KBM-7 (cell line): ENCODE results near the gene ABCF3.
A peak's percentile ranks its signal among the peaks of the same experiment; 100 is the strongest.

Source experiments
- DNase-seq: peaks from one replicate; pipeline ENCODE4 v3.0.0-alpha.2; 2015
- in situ Hi-C: fragments of 300-500 bp; cut with MboI; formaldehyde crosslinking; loops from 2 replicates; pipeline ENCODE4 v1.14.3; 2020; ENCODE audit warnings: low sequenced_read_pairs, low pct_unique_long_range_greater_than_20kb, mixed read lengths

Gene ABCF3

GRCh38 chr3:184227481-184227935 is 41.5 kb downstream of the ABCF3 start:
- in situ Hi-C loops = no loop called here
- DNase-seq = peak; percentile 54

- in situ Hi-C loops = no loop called here
- no peak for DNase-seq
Observed at GRCh38 chr3:184228376-184229137, 42.6 kb downstream of the ABCF3 start.

DNA sequence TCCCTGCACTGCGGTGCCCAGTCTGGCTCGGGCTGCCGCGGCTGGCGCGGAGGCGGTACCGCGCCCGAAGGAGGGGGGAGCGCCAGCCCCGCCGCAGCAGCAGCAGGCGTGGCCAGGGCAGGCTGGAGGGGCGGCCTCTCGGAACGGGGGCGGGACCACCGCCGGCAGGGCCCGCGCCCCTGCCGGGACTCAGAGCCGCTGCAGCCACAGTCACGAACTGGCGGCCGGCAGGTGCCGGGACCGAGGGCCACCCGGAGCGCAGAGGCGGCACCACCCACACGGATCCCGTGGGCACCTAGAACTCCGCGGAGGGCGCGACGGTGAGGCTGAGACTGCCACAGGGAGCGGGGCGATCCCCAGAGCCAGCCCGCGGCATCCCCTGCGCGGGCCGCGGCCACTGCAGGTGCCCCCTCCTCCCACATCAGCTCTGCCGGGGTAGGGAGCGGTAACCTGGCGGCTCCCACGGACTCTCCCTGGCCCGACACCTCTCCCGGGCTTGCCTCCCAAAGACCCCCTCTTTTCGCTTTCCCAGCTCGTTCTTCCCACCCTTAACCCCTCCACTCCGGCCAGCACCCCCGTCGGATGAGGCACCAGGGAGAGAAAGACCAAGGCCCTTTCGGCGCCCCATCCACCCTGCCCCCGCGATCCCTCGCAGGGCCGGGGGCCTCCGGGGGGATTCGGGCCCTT is 43.5 kb downstream of the ABCF3 start, which contains the start of gene VWA5B2:
Gene VWA5B2 (plus strand): TSS at position 192 of the 687 bp plus-strand sequence. CDS start 944 bp downstream, outside the sequence.
- in situ Hi-C loops = no loop called here
- peak; percentile 76 for DNase-seq

DNA sequence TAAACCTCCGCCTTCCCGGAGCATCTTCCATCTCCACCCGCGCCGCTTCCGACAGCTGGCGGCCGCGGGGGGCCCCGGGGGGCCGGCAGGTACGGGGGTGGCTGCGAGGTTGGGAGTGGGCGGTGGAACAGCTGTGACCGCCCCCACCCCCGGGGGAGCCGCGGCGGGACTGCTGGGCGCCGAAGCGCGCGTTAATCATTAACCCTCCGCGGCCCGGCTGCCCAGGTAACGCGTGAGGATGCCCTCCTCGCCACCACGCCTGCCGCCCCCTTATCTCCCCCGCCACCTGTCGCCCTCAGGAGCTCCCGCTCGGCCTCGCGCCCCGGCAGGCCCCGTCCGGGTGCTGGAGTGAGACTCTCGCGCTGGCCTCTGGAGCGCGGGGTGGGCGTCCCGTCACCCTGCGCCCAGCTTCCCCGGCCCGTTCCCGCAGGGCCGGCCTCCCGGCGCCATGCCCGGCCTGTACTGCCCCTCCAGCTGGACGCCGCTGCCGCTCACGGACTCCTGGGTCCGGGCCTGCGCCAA is 44.1 kb downstream of the ABCF3 start:
- DNase-seq = no peak
- in situ Hi-C loops = no loop called here

DNA sequence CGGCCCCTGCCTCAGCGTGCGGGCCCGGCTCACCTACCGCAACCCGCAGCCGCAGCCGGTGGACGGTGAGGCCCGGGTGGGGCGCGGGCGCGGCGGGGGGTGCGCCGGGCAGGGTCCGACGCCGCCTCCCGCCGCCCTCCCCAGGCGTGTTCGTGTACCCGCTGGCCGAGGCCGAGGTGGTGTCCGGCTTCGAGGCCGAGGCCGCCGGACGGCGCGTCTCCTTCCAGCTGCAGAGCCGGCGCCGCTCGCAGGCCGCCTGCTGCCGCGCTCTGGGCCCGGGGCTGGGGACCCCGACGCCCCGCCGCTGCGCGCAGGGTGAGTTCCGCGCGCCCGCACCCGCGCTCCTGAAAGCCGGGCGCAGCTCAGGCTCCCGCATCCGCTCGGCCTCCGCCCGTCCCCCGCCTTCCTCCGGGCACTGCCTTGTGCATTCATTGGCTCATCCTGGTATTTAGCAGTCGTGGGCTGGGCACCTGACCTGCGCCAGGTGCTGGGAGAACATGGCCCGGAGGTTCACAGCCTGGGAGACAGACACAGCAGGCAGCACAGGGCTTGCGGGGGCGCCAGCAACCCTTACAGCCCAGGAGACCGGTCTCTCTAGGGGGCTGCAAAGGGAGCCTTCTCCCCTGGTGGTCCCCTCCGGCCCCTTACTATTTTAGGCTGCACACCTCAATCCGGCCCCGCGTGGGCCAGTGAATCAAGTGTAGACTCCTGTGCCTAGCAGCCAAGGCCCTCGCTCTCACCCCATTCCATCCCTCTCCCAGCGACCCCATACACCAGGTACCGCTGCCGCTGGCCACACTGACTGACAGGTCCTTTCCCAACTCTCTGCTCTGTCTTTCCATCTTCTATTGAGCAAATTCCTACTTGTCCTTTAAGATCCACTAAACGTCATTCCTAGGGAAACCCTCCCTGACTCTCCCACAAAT is 44.9 kb downstream of the ABCF3 start:
- in situ Hi-C loops = no loop called here
- DNase-seq = no peak

DNA sequence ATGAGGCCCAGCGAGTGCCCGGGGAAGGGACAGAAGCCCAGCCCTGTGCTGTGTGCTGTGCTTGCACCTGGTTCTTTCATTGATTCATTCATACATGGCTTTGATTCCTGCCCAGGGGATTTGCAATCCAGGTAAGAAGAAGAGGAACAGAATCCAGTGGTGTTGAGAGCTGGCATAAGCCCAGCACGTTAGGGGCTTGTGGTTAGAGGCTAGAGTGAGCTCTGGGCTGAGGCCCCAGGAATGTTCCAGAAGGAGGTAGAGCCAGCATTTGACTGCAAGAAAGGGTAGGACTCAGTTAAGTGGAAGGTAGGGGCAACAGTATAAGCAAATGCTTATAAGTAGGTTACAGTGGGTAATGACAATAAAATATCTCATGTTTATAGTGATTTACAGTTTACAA is 45.7 kb downstream of the ABCF3 start:
- DNase-seq = no peak
- in situ Hi-C loops = no loop called here

DNA sequence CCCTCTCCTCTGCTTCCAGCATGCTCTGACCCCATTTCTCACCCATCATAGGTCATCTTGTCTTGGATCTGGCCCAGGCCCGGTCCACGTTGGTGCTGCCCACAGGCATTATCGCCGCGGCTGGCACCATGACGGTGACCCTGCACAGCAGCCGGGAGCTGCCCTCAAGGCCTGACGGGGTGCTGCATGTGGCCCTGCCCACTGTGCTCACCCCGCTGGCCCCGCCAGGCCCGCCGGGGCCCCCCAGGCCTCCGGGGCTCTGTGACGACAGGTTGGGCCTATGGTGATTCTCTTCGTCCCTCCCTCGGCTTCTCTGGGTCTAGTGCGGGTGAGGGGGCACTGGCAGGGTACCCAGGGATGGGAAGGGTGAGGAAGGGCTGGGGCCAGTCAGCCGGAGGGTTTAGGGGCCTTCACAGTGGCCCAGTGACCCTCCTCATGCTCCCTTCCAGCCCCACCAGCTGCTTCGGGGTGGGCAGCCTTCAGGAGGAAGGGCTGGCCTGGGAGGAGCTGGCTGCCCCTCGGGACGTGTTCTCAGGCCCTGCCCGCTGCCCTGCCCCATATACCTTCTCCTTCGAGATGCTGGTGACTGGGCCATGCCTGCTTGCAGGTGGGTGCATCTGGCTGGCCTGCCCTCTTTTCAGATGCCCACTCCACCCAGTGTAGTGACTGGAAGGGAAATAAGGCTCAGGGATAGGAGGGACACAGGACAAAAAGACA is 47.3 kb downstream of the ABCF3 start:
- DNase-seq = no peak
- in situ Hi-C loops = no loop called here

DNA sequence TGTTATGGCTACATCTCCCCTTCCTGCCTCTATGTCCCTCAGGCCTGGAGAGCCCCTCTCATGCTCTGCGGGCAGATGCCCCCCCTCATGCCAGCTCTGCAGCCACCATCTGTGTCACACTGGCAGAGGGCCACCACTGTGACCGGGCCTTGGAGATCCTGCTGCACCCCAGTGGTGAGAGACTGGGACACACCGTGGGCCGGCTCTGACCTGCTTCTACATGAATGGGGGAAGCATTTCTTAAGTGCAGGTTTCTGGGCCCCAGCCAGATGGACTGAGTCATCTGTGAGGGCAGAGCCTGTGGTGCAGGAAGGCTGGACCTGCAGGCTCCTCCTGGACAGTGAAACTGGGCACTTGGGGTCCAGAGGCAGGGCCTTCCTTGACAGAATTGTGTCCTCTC is 48.2 kb downstream of the ABCF3 start:
- DNase-seq = no peak
- in situ Hi-C loops = no loop called here

DNA sequence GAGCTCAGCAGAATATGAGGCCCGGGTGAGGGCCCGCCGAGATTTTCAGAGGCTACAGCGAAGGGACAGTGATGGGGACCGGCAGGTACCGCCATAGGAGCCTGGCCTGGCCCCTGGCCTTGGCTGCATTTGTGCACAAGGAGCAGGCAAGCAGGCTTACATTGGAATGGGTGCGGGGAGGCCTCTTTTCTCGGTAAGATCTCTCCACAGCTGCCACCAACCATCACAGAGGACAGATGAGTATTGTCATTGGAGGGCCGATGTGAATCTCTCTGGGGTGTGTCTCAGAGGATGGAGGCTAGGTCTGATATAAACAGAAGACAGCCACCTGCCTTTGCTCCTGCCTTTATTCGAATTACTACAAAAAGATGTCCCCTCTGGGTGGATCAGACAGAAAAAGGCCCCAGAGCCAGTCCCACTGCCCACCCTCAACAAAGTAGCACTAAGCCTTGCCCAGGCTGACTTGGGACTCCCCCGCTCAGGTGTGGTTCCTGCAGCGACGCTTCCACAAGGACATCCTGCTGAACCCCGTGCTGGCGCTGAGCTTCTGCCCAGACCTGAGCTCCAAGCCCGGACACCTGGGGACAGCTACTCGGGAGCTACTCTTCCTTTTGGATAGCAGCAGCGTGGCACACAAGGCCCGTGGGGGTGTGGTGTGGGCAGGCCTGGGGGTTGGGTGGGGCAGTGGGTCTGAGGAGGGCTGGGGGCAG is 48.8 kb downstream of the ABCF3 start:
- in situ Hi-C loops = no loop called here
- no peak for DNase-seq

- no peak for DNase-seq
- in situ Hi-C loops = no loop called here
Observed at GRCh38 chr3:184235381-184236032, 49.5 kb downstream of the ABCF3 start.

DNA sequence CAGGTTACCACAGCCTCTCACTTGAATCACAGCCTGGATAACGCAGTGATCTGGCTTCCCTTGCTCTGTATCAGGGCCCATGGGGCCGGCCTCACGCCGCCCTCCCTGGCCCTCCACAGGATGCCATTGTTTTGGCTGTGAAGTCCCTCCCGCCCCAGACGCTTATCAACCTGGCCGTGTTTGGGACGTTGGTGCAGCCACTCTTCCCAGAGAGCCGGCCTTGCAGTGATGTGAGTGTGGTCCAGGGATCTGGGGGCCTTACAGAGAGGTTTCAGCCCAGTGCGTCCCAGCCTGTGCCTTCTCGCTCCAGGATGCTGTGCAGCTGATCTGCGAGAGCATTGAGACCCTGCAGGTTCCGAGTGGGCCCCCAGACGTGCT is 50.0 kb downstream of the ABCF3 start:
- in situ Hi-C loops = no loop called here
- no peak for DNase-seq

DNA sequence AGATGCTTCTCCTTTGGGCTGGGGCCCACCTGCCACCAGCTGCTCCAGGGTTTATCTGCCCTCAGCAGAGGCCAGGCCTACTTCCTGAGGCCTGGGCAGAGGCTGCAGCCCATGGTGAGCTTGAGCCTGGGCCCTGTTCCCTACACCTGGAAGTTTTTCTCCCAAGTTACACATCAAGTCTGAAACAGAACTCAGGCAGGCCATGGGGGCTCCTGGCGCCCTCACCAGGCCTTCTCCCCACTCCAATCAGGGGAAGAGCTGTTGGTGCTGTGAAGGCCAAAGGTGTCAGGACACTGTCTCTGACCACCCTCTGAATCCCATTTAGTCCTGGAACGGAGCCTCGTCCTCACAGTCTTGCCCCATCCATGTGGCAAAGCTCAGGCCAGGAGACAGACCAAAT is 50.6 kb downstream of the ABCF3 start:
- no peak for DNase-seq
- in situ Hi-C loops = no loop called here

DNA sequence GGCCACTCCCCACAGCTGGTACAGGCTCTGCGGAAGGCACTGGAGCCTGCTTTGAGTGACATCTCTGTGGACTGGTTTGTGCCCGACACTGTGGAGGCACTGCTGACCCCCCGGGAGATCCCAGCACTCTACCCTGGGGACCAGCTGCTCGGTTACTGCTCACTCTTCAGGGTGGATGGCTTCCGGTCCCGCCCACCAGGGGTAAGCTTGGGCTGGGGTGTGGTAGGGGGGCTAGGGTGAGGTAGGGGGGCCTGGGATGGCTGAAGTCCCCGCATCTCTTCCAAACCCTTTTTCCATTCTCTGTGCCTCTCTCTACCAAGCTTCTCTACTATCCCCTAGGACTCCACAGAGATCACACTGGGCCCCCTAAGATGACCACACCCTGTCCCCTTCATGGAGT is 51.2 kb downstream of the ABCF3 start:
- no peak for DNase-seq
- in situ Hi-C loops = no loop called here

DNA sequence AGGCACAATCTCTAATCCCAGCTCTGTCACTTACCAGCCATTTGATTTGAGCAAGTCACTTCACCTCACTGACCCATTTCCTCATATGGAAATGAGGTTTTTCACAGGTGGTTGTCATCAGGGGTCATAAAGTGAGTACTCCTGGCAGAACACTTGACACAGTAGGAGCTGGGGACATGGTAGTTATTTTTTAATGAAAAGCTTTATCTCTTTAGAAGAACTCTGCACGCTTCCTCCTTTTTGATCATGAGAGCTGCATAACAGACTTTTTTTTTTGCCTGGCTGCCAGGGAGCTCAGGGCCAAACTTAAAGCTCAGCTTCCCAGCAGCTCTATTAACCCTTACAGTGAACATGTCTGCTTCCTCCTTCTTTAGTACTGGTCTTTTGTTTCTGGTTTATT is 51.8 kb downstream of the ABCF3 start:
- in situ Hi-C loops = no loop called here
- DNase-seq = peak; percentile 43

DNA sequence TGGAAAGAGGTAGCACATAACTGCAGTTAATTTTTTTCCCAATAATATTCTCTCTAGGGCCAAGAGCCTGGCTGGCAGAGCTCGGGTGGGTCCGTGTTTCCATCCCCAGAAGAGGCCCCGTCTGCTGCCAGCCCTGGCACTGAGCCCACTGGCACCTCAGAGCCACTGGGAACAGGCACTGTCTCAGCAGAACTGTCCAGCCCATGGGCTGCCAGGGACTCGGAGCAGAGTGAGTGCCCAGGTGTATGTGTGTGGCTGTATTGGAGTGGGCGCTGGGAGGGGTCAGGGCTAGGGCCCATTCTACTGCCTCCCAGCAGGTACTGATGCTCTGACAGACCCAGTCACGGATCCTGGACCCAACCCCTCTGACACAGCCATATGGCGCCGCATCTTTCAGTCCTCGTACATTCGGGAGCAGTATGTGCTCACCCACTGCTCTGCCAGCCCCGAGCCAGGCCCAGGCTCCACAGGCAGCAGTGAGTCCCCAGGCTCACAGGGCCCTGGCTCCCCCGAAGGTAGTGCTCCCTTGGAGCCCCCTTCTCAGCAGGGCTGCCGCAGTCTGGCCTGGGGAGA is 52.3 kb downstream of the ABCF3 start:
- in situ Hi-C loops = no loop called here
- no peak for DNase-seq

DNA sequence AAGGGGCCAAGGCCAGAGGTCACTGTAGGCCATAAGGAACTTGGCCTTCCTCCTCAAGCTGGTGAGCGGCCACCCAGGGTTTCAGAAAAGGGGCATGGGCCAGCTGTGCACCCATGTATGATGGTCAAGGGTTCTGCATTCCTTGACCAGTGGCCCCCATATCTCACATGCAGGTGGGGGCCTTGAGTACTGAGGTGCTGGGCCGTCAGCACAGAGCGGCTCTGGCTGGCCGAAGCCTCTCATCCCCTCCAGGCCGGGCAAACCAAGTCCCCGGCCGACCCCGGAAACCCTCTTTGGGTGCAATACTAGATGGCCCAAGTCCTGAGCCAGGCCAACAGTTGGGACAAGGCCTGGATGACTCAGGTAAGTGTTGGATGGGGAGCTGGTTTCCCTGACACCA is 53.2 kb downstream of the ABCF3 start:
- in situ Hi-C loops = no loop called here
- no peak for DNase-seq

DNA sequence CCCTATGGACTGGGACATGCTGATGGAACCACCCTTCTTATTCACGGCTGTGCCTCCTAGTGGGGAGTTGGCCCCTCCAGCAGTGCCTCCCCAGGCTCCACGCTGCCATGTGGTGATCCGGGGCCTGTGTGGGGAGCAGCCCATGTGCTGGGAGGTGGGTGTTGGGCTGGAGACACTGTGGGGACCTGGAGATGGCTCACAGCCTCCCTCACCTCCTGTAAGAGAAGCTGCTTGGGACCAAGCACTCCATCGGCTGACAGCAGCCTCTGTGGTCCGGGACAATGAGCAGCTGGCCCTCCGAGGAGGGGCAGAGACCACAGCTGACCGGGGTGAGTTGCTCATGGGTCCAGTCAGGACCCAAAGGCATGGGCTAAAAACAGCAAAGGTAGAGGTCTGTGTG is 53.7 kb downstream of the ABCF3 start:
- no peak for DNase-seq
- in situ Hi-C loops = no loop called here
